Activated T-cell treated with anti-CD3 and anti-CD28 coated beads, Interleukin-2, amount 50 U/mL, for 48 hours (primary cell): ENCODE results near the gene CCDC197.

Experiments used
- DNase-seq, 2 experiments: peaks; one replicate each; pipeline ENCODE4 v3.0.0-alpha.2; 2020

Gene CCDC197

DNA sequence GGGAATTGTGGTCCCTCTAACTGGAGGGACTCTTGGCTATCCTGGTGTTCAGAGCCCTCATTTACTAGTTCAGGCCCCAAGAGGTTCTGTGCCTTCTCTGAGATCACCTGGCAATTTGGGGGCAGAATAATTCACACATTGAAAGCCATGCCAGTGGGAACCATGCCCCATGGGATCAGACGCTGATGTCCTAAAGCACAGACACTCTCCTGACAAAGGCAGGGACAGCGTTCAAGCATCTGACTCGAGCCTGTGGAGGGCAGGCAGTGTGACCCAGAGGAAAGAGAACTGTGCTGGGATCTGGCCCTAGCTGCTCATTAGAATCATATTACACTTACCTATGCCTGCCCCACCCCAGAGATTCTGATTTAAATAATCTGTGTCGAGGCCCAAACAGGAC, 18.4 kb upstream of the CCDC197 start:
- peak; percentile 62 to 64 for DNase-seq

DNA sequence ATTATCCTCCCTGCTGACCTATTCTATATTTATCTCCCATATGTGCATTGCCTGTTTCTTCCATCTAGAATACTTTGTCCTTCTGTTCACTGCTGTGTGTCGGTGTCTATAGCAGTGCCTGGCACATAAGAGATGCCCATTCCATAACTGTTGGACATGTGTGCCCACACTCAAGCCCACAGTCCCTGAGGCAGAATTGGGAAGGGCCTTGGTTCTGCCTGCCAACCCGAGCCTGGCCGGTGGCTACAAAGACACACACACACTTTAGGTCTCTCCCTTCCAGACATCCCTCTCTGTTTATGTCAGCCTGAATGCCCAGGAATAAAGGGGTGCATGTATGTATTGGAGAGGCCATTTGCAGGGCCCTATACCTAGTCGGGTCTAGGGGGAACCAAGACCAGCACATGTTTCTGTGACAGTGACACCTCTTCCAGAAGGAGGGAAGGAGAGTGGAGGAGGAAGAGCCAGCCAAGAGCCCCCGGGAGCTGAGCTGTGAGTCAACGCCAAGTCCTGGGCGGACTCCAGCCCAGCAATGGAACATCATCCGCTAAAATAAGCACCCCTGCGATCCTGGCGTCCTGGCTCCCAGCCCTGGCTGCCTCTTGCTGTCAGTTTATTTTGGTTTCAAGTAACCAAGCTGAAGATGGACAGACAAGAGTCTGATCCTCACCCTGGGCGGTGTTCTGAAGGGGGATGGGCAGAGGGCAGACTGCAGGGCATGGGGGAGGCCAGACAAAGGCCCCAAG, 16.5 kb upstream of the CCDC197 start:
- no peak for DNase-seq

DNA sequence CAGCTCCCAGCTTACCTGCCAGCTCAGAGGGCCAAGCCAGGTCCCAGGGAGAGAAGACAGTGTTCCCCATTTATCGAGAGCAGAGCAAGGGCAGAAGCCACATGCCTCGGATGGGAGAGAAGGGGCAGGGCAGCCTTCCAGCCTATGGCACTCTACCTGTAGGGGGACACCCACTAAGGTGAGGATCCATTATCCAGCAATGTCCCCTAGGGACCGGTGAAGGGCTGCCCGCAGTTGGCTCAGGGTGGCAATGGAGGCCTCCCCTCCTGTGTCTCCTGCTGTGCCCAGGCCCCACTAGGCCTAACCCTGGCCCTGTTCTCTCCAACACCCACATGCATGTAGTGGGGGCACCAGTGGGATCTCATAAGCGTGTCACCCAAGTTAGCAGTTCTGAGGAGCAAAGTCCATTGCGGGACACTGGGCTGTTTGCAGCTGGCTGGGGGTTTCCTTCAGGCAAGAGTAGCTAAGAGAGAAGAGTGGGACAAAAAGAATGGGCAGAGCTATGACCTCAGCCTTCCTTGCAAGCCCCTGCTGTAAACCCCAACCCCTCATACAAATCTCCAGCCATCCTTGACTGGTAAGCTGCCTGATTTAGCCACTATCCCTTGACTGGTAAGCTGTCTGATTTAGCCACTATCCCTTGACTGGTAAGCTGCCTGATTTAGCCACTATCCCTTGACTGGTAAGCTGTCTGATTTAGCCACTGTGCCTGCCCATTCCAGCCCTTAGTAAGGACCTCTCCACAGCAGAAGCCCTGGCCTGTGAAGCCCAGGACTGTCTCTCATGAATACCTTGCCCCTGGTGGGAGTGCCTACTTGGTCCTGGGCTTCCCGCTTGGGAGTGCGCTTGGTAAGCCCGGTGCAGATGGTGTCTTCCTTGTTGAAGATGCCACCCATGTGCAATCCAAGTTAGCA, 15.5 kb upstream of the CCDC197 start:
- no peak for DNase-seq

DNA sequence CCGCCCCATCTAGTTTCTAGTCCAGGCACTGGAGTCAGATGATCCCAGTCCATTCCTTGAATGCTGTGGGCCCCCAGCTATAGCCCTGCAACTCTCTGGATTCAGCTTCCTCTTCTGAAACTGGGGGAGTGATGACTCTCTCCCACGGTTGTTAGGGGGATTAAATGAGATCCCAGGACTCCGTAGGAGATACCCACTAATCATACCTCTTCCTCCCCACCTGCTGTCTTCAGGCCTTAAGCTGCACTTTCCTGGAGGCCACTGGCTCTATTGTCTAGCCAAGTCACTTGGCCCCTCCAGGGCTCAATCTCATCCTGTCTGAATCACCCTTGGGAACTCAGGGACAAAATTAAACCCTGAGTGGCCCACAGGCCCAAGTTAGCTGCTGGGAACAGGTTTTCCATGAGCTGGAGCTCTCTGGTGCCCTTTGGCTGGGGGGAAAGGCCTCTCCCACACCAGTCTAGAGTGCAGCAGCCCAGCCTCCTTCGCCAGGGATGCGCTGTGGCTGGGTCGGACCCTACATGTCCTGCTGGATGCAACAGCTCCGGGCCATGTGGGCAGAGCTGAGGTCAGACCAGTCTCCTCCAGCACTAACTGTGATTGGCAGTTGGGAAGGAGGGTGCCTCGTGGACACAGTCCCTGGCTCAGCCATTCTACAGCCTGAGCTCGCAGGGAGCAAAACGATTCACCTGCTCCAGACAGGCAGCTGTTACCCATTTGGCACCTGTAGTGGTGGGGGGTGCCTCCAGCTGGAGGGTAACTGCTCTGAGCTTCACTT, 14.7 kb upstream of the CCDC197 start:
- no peak for DNase-seq

DNA sequence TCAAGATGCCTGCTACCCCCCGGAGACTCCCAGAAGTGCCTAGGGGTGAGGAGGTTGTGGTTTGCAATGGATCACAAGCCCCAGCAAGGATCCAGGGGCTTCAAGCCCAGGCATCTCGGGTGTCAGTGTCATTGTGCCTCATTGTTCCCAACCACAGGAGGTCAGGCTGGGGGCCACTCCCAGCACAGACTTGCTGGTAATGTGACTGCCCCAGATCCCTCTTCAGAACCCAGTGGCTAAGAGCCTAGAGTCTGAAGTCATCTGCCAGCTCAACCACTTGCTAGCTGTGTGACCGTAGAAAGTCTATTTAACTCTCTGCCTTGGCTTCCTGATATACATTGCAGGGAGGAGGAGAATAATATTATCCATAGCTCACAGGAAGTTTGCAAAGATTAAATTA, 13.0 kb upstream of the CCDC197 start:
- DNase-seq: no peak

DNA sequence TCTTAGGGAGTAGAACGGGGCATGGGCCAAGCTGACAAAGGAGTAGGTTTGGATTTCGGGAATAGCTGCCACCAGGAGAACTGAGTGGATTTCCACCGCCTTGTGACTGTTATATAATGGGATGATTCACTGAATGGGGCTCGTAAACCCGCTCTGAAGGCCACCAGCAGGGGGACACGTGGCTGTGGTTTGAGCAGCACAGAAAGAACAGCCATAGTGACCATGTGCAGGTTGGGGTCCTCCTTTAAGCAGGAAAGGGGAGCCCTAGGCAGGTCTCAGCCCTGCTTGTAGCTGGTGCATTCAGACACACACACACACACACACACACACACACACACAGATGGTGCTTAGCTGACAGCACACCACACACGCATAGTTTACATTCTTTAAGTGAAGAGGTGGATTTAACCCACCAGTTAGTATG, 12.1 kb upstream of the CCDC197 start:
- no peak for DNase-seq

DNA sequence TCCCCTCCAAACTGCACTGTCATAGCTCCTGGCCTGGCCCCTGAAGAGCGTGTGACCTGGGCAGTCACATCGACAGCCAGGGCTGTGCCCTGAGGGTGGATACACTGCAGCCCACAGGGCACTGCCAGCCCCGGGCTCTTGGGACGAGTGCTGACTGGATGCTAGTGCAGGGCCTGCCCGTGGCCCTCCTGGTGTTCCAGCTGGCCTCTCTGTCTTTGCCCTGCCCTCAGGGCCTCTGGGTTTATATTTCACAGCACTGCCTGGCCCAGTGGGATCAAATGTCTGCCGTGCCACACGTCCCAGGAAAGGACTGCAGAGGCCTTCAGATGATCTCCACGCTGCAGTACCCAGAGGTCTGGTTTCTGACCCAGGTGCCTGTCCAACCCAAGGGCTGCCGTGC, 10.1 kb upstream of the CCDC197 start:
- no peak for DNase-seq

DNA sequence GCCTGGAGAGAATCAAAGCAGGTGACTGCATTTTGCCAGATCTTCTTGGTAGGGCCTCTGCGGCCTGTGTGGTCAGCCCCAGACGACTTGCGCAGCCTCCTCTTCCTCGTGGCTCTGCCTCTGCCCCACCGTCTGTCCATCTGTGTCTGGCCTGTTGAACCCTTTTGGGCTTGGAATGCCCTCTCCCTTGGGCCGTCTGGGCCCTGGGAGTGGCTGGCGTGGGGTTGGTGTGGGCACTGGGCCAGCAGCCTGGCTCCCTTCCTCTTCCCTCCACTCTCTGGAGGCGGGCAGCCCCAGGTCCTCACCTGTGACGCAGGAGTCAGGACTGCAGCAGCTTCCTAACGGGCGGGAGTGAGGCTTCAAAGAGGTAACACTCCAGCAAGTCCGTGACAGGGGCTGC, 9.7 kb upstream of the CCDC197 start:
- no peak for DNase-seq

DNA sequence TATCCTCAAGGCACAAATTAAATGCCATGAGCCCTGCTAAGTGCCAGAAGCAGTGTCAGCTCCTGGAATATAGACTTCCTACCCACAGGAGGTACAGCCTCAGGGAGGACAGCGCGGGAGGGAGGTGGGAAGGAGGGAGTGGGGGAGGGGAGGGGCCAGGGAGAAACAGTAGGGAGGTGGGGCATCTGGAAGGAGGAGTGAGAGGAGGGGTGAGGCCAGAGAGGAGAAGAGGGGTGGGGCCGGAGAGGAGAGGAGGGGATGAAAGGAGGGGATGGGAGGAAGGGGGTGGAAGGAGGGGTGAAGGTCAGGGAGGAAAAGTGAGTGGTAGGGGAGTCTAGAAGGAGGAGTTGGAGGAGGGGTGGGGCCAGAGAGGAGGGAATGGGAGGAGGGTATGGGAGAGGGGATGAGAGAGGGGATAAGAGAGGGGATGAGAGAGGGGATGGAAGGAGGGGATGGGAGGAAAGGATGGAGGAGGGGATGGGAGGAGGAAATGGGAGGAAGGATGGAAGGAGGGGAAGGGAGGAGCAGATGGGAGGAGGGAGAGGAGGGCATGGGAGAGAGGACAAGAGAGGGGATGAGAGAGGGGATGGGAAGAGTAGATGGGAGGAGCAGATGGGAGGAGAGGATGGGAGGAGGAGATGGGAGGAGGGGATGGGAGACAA, 9.2 kb upstream of the CCDC197 start:
- no peak for DNase-seq

DNA sequence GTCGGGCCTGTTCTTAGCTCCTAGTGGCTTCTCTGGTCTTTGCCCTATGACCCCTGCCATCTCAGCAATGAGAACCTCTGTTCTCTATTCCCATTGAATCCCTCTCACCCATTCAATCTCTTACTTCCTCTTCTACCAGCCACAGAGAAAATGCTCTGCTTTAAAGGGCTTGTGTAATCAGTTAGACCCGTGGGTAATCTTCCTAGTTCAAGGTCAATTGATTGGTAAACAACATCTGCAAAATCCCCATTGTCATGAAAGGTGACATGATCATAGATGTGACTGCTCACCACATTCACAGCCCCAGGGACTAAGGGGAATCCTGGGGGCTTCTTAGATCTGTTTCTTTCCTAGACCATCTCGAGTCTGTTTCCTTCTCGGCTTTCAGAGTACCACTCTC, 7.2 kb upstream of the CCDC197 start:
- DNase-seq: no peak

DNA sequence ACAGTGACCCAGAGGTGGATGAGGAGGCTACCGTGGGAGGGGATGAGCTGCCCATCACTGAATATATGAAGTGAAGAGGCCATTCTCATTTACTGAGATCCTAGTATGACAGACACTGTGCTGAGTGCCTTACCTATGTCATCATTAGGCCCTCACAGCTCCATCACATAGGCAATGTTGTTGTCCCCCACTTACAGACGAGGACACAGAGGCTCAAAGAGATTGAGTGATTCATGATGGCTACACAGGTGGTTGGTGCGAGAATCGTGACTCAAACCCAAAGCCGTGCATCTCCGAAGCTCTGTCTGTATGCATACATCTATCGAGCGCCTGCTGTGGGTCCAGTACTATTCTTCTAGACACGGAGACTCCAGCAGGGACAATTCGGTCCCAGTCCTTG, 5.9 kb upstream of the CCDC197 start:
- DNase-seq: no peak

DNA sequence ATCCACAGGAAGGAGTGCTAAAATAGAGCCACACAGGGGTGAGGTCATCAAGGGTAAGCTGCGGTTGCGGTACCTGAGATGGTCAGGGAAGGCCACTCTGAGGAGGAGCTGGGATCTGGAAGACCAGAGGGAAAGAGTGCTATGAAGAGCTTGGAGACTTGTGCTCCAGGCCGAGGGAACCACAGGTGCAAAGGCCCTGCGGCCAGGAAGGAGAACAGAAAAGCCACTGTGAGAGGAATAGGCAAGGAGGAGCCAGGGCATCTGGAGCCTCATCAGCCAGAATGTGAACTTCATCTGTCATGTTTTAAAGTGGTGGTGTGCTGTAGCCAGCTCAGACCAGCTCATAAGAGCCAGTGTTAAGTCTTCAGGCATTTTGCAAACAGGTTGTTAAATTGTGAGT, 5.5 kb upstream of the CCDC197 start:
- DNase-seq: no peak

DNA sequence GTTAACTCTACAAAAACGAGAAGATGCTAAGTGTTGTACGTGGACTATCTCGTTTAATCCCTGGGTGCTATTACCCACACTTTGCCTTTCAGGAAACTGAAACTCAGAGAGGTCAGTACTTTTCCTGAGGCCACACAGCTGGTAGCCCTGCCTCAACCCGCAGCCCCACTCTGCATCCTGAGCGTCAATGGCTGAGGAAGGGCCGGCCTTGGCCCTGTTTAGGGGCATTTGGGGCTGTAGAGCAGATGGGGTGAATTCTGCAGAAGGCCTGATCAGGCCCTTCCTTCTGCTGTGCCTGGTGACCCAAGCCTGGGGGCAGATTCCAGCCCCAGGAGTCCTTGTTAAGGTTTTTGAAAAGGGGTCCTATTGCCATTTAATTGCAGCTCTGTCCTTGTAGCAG, 3.7 kb upstream of the CCDC197 start:
- DNase-seq: no peak

DNA sequence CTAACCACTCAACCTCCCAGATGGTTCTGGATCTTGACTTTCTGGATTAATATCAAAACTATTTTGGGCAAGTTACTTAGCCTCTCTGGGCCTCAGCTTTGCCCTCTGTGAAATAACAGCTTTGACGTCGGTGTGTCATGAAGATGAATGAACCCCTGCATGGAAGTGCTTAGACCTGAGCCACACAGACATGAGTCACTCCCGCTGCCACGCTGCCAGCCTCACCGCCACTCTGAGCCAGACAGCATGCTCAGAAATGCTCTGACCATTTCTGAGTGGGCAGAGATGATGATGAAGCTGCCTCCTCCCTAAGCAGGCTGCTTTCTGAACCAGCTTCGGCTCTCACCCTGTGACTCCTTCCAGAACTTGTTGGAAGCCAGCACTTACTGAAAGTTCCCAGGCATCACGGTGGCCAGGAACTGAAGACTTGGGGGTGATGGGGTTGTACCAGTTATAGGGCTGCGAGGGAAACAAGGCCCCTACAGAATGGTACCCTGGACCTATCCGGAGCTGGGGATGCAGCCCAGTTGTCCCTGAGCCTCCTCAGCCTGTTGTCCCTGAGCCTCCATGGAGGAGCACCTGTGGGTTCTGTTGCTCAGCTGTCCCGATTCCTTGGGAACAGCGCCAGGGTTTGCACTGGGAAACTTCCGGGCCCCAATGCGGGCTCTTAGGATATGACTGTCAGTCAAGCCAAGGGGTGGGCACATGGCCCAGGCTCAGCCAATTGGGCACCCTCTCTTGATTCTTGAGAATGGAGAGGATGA, 2.0 kb upstream of the CCDC197 start:
- peak; percentile 78 to 84 for DNase-seq

DNA sequence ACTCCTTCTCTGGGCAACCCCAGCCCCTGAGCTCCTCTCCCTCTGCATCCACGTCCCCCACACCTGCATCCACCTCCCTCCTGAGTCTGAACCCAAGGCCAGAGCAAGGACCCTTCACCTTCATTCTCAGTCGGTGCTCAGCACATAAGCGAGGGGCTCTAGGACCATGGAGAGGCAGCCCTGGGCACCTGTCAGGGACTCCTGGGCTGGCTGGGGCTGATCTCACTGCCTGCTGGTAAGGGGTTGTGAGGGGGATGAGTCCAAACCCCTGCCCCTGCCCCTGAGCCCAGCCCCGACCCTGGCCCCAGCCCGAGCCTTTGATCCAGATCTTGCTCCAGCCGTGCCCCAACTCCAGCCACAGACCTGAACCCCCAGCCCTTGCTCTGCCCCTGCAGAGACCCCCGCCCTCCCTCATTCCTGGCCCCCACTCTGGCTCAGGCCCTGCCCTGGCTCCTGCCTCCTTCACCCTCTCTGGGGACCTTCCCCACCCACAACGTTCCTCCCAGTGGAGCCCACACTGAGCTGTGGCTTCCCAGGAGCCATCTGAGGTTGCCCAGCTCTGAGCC, 888 bp upstream of the CCDC197 start:
- no peak for DNase-seq

DNA sequence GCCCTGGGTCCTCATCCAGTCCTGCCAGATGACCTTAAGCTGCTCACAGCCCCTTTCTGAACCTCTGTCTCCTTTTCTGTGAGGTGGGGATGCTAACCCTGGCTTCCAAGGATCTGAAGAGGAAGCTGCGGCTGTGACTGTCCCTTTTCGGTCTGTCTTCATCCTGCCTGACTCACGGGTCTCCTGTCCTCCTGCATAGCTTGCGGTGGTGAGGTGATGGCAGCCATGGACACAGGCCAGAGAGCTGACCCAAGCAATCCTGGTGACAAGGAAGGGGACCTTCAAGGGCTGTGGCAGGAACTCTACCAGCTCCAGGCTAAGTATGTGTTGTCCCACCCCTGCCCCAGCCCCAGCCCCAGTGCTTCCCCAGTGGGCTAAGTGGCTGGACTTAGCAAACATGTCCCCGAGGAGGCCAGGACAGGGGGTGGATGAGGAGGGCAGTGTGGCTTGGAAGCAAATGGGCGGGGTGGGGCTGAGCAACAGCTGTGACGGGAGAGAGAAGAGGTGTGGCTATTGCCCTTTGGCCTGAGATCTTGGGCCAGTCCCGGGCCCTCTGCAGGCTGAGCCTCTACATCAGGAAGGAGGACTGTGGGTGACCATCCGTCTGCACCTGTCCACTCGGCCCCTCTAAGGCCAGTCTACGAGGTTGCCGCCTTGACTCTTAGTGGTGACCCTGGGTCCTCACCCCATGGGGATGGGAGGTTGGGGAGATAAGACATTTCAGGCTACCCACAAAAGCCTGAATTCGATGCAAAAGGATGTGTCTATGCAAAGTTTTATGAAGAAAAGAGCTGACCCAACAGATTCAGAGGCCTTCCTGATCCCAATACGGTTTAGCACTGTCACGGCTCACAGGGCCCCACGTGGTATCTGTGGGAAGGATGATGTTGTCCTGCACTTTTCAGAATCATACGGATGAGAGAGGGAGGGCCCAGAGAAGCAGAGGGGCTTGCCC, 1.1 kb downstream of the CCDC197 start:
- no peak for DNase-seq

DNA sequence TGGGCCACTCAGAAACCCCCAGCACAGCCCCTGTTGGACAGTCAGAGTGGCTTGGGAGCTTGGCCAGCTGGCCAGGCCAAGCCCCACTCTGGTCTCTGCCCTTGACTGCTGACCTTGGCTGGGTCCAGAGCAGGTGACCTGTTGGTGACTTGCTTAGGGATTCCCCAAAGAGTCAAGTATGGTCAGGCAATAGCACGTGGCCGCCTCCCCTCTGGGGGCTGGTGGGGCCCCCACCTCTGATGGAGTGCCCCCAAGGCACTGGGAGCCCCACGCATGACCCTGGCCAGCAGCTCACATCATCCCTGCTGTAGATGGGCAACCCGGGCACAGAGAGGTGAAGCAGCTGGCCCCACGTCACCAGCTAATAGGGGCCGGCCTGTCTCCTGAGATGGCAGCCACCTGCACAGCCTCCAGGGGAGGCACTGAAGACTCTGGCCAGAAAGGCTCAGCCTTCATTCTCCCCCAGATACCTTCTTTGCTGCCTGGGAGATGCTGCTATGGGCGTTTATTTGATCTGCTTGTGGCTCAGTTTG, 1.8 kb downstream of the CCDC197 start:
- no peak for DNase-seq

DNA sequence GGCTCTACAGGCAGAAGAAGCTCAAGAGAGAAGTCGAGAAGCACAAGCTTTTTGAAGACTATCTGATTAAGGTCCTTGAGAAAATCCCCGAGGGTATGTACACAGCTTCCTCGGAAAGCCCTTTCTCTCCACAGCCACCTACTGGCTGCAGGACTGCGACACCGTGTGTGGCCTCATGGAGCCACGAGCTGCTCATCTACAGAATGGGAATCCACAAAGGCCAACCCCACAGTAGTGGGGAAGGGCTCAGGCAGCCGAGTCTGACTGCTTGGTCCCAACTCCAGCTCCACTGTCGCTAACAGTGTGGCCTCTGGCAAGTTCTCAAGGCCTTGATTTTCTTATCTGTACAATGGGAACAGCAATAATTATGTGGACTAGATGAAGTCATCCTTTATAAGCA, 2.5 kb downstream of the CCDC197 start:
- no peak for DNase-seq

DNA sequence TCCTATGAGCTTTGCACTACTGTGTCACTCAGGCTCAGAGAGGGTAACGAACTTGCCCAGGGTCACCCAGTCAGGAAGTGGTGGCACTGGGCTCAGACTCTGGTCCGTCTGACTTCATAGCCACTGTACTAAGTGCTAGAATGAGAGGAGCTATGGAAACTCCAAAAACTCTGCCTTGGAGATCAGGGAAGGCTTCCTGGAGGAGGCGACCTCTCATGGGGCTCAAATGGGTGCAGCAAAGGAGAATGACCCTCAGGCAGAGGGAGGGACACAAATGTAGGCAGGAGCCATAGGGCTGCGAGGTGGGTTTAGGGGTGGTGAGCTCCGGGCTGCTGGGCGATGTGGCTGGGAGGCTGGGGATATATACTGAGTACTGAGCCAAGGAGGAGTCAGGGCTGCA, 3.2 kb downstream of the CCDC197 start:
- no peak for DNase-seq

DNA sequence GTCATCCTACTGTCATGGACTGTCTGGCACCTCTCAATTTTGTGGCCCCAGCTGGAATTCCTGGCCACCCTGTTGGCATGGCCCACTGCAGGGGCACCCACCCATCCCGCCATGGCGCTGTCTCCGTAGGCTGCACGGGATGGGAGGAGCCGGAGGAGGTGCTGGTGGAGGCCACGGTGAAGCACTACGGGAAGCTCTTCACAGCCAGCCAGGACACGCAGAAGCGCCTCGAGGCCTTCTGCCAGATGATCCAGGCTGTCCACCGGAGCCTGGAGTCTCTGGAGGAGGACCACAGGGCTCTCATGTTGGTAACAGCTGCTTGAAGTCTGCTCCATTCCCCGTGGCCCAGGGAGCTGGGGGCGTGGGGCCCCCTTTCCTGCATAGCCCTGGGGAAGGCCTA, 3.9 kb downstream of the CCDC197 start:
- DNase-seq: no peak
